Natural killer cell (primary cell): ENCODE results near the gene ATXN1. TPM values are rescaled to one million over a fixed set of nuclear protein-coding genes. Genes with fewer than 3 reads are reported as not detected.

Source experiments
- ATAC-seq, 3 donors: fragments of 150-1000 bp in 2 of 3; fragments of 200-7000 bp in 1 of 3; cut with Tn5 transposase; 1 replicate in 1 of 3; 2 replicates in 2 of 3; pipeline ENCODE4 v1.10.0; 2021; ENCODE audit warnings: mild to moderate bottlenecking in 2 of 3, moderate library complexity in 2 of 3
- DNase-seq, 2 donors: peaks; one replicate each; pipeline versions ENCODE4 v3.0.0 to v3.0.0-alpha.2; 2013 to 2021; ENCODE audit warnings: mixed read lengths in 1 of 2
- H3K27ac ChIP-seq: one replicate; pipeline ENCODE4 v1.5.1; 2013; ENCODE audit warnings: mild to moderate bottlenecking, low read length
- H3K27me3 ChIP-seq: one replicate; pipeline ENCODE4 v1.6.1; 2013; ENCODE audit warnings: low read length; ENCODE audit not compliant: control insufficient read depth, insufficient read depth
- H3K36me3 ChIP-seq: one replicate; pipeline ENCODE4 v1.6.1; 2013; ENCODE audit warnings: low read length; ENCODE audit not compliant: control insufficient read depth, insufficient read depth
- H3K4me1 ChIP-seq: one replicate; pipeline ENCODE4 v1.6.1; 2013; ENCODE audit warnings: low read length; ENCODE audit not compliant: control insufficient read depth, insufficient read depth
- H3K4me3 ChIP-seq: one replicate; pipeline ENCODE4 v1.5.1; 2013; ENCODE audit warnings: low read length
- H3K9me3 ChIP-seq: one replicate; pipeline ENCODE4 v1.6.1; 2013; ENCODE audit warnings: low read length; ENCODE audit not compliant: control insufficient read depth, insufficient read depth
- H3K27ac Mint-ChIP-seq, 2 donors: one replicate each; pipeline ENCODE4 v1.8.0; 2022; ENCODE audit warnings: mild to moderate bottlenecking in 2 of 2, mixed read lengths in 2 of 2, moderate library complexity in 1 of 2
- H3K27me3 Mint-ChIP-seq, 2 donors: one replicate each; pipeline ENCODE4 v1.8.0; 2022; ENCODE audit warnings: low read depth in 2 of 2, mixed read lengths in 2 of 2
- H3K36me3 Mint-ChIP-seq: one replicate; pipeline ENCODE4 v1.8.0; 2022; ENCODE audit warnings: mixed read lengths
- H3K4me1 Mint-ChIP-seq, 2 donors: one replicate each; pipeline ENCODE4 v1.8.0; 2022; ENCODE audit warnings: mixed read lengths in 2 of 2
- H3K4me3 Mint-ChIP-seq: one replicate; pipeline ENCODE4 v1.8.0; 2022; ENCODE audit warnings: mild to moderate bottlenecking, moderate library complexity, mixed read lengths
- H3K9me3 Mint-ChIP-seq, 2 donors: one replicate each; pipeline ENCODE4 v1.8.0; 2022; ENCODE audit warnings: mixed read lengths in 2 of 2
- WGBS: methylation state at CpG from one replicate; pipeline ENCODE4 v1.1.7; 2013; ENCODE audit warnings: missing lambda C conversion rate; ENCODE audit not compliant: insufficient coverage; 5-methylcytosine and 5-hydroxymethylcytosine counted together
- intact Hi-C: fragments of 100-400 bp; cut with micrococcal nuclease; formaldehyde crosslinking; loops from one replicate; pipeline ENCODE4 v1.14.2; 2022
- total RNA-seq, 4 donors: library from RNA; stranded (reverse); fragments of 120-200 nt in 1 of 4; gene quantifications; one replicate each; pipeline versions ENCODE4 v1.2.3 to v1.2.4, GENCODE V29; 2013 to 2022
- TF ChIP-seq, protein P1 (sequence below): fragments of 200-600 bp; IDR thresholded peaks from one replicate; pipeline ENCODE4 v1.8.0; 2022; ENCODE audit warnings: antibody characterized with exemption

Gene ATXN1
- total RNA-seq, 3 donors from 2014 or later (not counting 1 experiment from before 2014, with no cell fraction given) = 90.4 to 120 (median 97.9) TPM

GRCh38 chr6:16596616-16597331 lies 164.5 kb downstream of the ATXN1 start:
- H3K27me3 ChIP-seq = no peaks in the 10 kb centered on the region
- H3K4me1 ChIP-seq = peaks cover 3% of the 10 kb centered on the region
- no peaks in the 10 kb centered on the region for H3K27me3 Mint-ChIP-seq
- peaks cover 7 to 20% of the 10 kb centered on the region in 2 donors for H3K4me1 Mint-ChIP-seq
- intact Hi-C loops = no loop called here
- no peak for DNase-seq
- no peak overlapping the region for H3K4me3 Mint-ChIP-seq
- no peak for ATAC-seq
- H3K36me3 ChIP-seq = no peaks in the 10 kb centered on the region
- no peak overlapping the region for H3K4me3 ChIP-seq
- no peaks in the 10 kb centered on the region for H3K9me3 ChIP-seq
- H3K9me3 Mint-ChIP-seq = no peaks in the 10 kb centered on the region
- H3K27ac ChIP-seq = no peak overlapping the region
- TF ChIP-seq, protein P1, sequence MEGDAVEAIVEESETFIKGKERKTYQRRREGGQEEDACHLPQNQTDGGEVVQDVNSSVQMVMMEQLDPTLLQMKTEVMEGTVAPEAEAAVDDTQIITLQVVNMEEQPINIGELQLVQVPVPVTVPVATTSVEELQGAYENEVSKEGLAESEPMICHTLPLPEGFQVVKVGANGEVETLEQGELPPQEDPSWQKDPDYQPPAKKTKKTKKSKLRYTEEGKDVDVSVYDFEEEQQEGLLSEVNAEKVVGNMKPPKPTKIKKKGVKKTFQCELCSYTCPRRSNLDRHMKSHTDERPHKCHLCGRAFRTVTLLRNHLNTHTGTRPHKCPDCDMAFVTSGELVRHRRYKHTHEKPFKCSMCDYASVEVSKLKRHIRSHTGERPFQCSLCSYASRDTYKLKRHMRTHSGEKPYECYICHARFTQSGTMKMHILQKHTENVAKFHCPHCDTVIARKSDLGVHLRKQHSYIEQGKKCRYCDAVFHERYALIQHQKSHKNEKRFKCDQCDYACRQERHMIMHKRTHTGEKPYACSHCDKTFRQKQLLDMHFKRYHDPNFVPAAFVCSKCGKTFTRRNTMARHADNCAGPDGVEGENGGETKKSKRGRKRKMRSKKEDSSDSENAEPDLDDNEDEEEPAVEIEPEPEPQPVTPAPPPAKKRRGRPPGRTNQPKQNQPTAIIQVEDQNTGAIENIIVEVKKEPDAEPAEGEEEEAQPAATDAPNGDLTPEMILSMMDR = no peak
- H3K36me3 Mint-ChIP-seq = no peaks in the 10 kb centered on the region
- 96% methylated on average over 9 of the region's 10 CpGs for WGBS
- no peak overlapping the region for H3K27ac Mint-ChIP-seq

GRCh38 chr6:16595514-16596120 lies 165.6 kb downstream of the ATXN1 start:
- Mint-ChIP-seq H3K36me3 (no peaks in the 10 kb centered on the region), H3K27ac (no peak overlapping the region), H3K9me3 (no peaks in the 10 kb centered on the region), H3K27me3 (no peaks in the 10 kb centered on the region), H3K4me3 (no peak overlapping the region), H3K4me1 (peaks cover 7 to 20% of the 10 kb centered on the region in 2 donors)
- WGBS = 74% methylated on average over 8 of the region's 8 CpGs
- no peaks in the 10 kb centered on the region for H3K36me3 ChIP-seq
- ATAC-seq (no peak), DNase-seq (no peak)
- no peak overlapping the region for H3K4me3 ChIP-seq
- H3K9me3 ChIP-seq = no peaks in the 10 kb centered on the region
- intact Hi-C loops = no loop called here
- no peak overlapping the region for H3K27ac ChIP-seq
- TF ChIP-seq, protein P1 = no peak
- H3K4me1 ChIP-seq = peaks cover 5% of the 10 kb centered on the region
- no peaks in the 10 kb centered on the region for H3K27me3 ChIP-seq

DNA sequence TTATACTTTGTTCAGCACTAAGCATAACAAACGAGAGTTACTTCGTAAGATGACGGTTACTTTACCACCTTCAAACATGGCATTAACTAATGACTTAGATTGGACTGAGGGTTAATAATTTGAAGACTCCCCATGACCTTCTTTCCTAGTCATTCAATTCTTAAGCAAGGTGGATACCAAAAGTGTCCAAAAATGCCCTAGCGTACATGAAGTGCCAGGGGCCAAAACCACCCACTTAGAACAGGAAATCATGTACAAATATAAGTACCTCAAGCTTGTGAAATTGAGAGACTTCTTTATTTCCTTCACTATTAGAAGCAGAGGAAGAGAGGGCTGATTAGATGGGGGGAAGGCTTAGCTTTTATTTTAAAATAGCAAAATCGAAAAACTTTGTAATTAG lies 166.4 kb downstream of the ATXN1 start:
- no peak overlapping the region for H3K4me3 Mint-ChIP-seq
- TF ChIP-seq, protein P1 = no peak
- intact Hi-C loops = no loop called here
- DNase-seq = no peak
- Histone ChIP-seq H3K4me3 (no peak overlapping the region), H3K27ac (no peak overlapping the region), H3K4me1 (peaks cover 5% of the 10 kb centered on the region), H3K36me3 (no peaks in the 10 kb centered on the region), H3K9me3 (no peaks in the 10 kb centered on the region), H3K27me3 (no peaks in the 10 kb centered on the region)
- WGBS = 50% methylated on average over 1 of the region's 5 CpGs
- H3K27ac Mint-ChIP-seq = no peak overlapping the region
- H3K4me1 Mint-ChIP-seq = peaks cover 2 to 13% of the 10 kb centered on the region in 2 donors
- no peak for ATAC-seq
- no peaks in the 10 kb centered on the region for H3K27me3 Mint-ChIP-seq
- no peaks in the 10 kb centered on the region for H3K36me3 Mint-ChIP-seq
- H3K9me3 Mint-ChIP-seq = no peaks in the 10 kb centered on the region
